GM23248 (cell line): ENCODE data around the gene FOXE3. TPM values are rescaled to one million over a fixed set of nuclear protein-coding genes. Genes with fewer than 3 reads are reported as not detected.

Source experiments
- DNase-seq: peaks from one replicate; pipeline ENCODE4 v3.0.0-alpha.2; 2015
- H2AFZ ChIP-seq: fragments of 200-600 bp; sonication (generic); 2 replicates; pipeline ENCODE4 v1.6.1; 2016; ENCODE audit warnings: antibody characterized with exemption
- H3F3A ChIP-seq: fragments of 200-600 bp; sonication (generic); 2 replicates; pipeline ENCODE4 v1.6.1; 2016; ENCODE audit warnings: mild to moderate bottlenecking, antibody characterized with exemption, mixed run types; ENCODE audit not compliant: insufficient read depth
- H3K27ac ChIP-seq: fragments of 200-600 bp; sonication (generic); 2 replicates; pipeline ENCODE4 v1.5.1; 2016; ENCODE audit warnings: mild to moderate bottlenecking
- H3K27me3 ChIP-seq: fragments of 200-600 bp; sonication (generic); replicated peaks from 2 replicates; pipeline ENCODE4 v1.6.1; 2016; ENCODE audit warnings: mild to moderate bottlenecking; ENCODE audit not compliant: insufficient read depth
- H3K36me3 ChIP-seq: fragments of 200-600 bp; sonication (generic); 2 replicates; pipeline ENCODE4 v1.6.1; 2016; ENCODE audit warnings: low read depth, mild to moderate bottlenecking
- H3K4me1 ChIP-seq: fragments of 200-600 bp; sonication (generic); 2 replicates; pipeline ENCODE4 v1.6.1; 2016; ENCODE audit warnings: mild to moderate bottlenecking; ENCODE audit not compliant: insufficient read depth
- H3K4me2 ChIP-seq: fragments of 200-600 bp; sonication (generic); one replicate; pipeline ENCODE4 v1.6.1; 2016; ENCODE audit warnings: mild to moderate bottlenecking; ENCODE audit not compliant: unreplicated experiment
- H3K4me3 ChIP-seq: fragments of 200-600 bp; sonication (generic); 2 replicates; pipeline ENCODE4 v1.5.1; 2016; ENCODE audit warnings: mild to moderate bottlenecking
- H3K79me2 ChIP-seq: fragments of 200-600 bp; sonication (generic); 2 replicates; pipeline ENCODE4 v1.6.1; 2016; ENCODE audit warnings: mild to moderate bottlenecking; ENCODE audit not compliant: insufficient read depth
- H3K9ac ChIP-seq: fragments of 200-600 bp; sonication (generic); 2 replicates; pipeline ENCODE4 v1.6.1; 2016; ENCODE audit warnings: mild to moderate bottlenecking
- H3K9me2 ChIP-seq: fragments of 200-600 bp; sonication (generic); 2 replicates; pipeline ENCODE4 v1.6.1; 2016; ENCODE audit warnings: mixed run types, mild to moderate bottlenecking, moderate library complexity; ENCODE audit not compliant: insufficient read depth
- H3K9me3 ChIP-seq: fragments of 200-600 bp; sonication (generic); one replicate; pipeline ENCODE4 v1.6.1; 2017; ENCODE audit warnings: low read depth
- H4K20me1 ChIP-seq: fragments of 200-600 bp; sonication (generic); 2 replicates; pipeline ENCODE4 v1.6.0; 2016; ENCODE audit not compliant: insufficient read depth
- EZH2 ChIP-seq: fragments of 200-600 bp; sonication (generic); IDR thresholded peaks from 2 replicates; pipeline ENCODE4 v1.6.1; 2018; ENCODE audit warnings: antibody characterized with exemption, mild to moderate bottlenecking; ENCODE audit not compliant: insufficient read depth, poor library complexity, severe bottlenecking
- EZH2phosphoT487 ChIP-seq: fragments of 200-600 bp; sonication (generic); IDR thresholded peaks from 2 replicates; pipeline ENCODE4 v1.6.1; 2018; ENCODE audit warnings: antibody characterized with exemption, moderate library complexity, mild to moderate bottlenecking, low read depth; ENCODE audit not compliant: insufficient read depth
- WGBS, 2 experiments: methylation state at CpG; one replicate each; pipeline ENCODE4 v1.1.6; 2015 to 2017; ENCODE audit warnings: low lambda C conversion rate in 2 of 2, low coverage in 1 of 2; ENCODE audit errors: missing lambda C conversion rate in 2 of 2; 5-methylcytosine and 5-hydroxymethylcytosine counted together
- in situ Hi-C: fragments of 300-500 bp; cut with MboI; formaldehyde crosslinking; loops from 2 replicates; pipeline ENCODE4 v1.15.0; 2020
- polyA plus RNA-seq: library from polyadenylated mRNA; unstranded; fragments of >200 nt; fragmentation: Nextera tagmentation; extraction: Ambion mirVana; gene quantifications from 2 replicates; pipeline ENCODE4 v1.2.1, GENCODE V29; 2016
- total RNA-seq: library from RNA; depleted of rRNA; stranded (reverse); fragments of >200 nt; shearing (Covaris generic); gene quantifications from 2 replicates; pipeline ENCODE4 v1.2.3, GENCODE V29; 2014

Gene FOXE3
- total and polyA plus RNA-seq, 2 experiments from 2014 or later, result not detected

DNA sequence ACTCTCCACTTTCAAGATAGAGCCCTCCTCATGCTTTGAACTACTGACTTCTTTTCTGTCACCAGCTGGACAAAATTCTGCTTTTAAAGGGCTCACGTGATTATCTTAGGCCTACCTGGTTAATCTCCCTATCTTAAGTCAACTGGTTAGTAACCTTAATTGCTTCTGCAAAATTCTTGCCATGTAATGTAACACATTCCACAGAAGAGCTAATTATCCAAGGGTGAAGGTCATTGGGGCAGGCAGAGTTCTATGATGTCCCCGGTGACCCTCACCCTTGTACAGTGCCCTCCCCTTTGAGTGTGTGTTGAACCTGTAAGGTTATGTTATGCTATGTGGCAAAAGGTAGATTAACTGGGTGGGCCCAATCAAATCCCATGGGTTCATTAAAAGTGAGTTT lies 25.2 kb upstream of the FOXE3 start:
- Histone ChIP-seq H3F3A (peaks cover 26% of the 10 kb centered on the region), H3K9me2 (no peaks in the 10 kb centered on the region), H3K27me3 (no peaks in the 10 kb centered on the region), H3K79me2 (no peaks in the 10 kb centered on the region), H3K4me3 (no peak overlapping the region), H2AFZ (no peak overlapping the region), H3K9me3 (no peaks in the 10 kb centered on the region), H3K9ac (no peak overlapping the region), H3K4me2 (no peak overlapping the region), H3K36me3 (no peaks in the 10 kb centered on the region), H3K4me1 (no peaks in the 10 kb centered on the region), H4K20me1 (no peaks in the 10 kb centered on the region), H3K27ac (no peak overlapping the region)
- 83 to 87% methylated on average over 2 of the region's 2 CpGs for WGBS, 2 experiments
- in situ Hi-C loops, result no loop called here
- TF ChIP-seq EZH2 (no peak), EZH2phosphoT487 (no peak)
- no peak for DNase-seq

DNA sequence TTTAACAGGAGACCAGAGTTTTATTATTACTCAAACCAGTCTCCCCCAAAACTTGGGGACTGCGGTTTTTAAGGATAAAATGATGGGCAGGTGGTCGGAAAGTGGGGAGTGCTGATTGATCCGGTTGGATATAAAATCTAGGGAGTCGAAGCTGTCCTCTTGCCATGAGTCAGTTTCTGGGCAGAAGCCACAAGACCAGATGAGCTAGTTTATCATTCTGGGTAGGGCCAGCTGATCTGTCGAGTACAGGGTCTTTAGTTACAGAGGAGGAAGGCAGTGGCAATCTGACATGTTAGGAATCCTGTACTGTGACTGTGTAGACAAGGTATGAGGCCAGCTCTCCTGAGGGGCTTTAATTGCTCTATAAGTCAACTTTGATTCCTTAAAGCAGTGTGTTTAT lies 22.9 kb upstream of the FOXE3 start:
- 16 to 20% methylated on average over 5 of the region's 5 CpGs for WGBS, 2 experiments
- Histone ChIP-seq H3K27me3 (no peaks in the 10 kb centered on the region), H4K20me1 (no peaks in the 10 kb centered on the region), H3K36me3 (no peaks in the 10 kb centered on the region), H2AFZ (no peak overlapping the region), H3K4me3 (no peak overlapping the region), H3K79me2 (no peaks in the 10 kb centered on the region), H3F3A (peaks cover 6% of the 10 kb centered on the region), H3K9me2 (no peaks in the 10 kb centered on the region), H3K4me1 (no peaks in the 10 kb centered on the region), H3K9ac (no peak overlapping the region), H3K4me2 (no peak overlapping the region), H3K9me3 (no peaks in the 10 kb centered on the region), H3K27ac (no peak overlapping the region)
- TF ChIP-seq EZH2phosphoT487 (no peak), EZH2 (no peak)
- peak; percentile 50 for DNase-seq
- in situ Hi-C loops, result no loop called here

DNA sequence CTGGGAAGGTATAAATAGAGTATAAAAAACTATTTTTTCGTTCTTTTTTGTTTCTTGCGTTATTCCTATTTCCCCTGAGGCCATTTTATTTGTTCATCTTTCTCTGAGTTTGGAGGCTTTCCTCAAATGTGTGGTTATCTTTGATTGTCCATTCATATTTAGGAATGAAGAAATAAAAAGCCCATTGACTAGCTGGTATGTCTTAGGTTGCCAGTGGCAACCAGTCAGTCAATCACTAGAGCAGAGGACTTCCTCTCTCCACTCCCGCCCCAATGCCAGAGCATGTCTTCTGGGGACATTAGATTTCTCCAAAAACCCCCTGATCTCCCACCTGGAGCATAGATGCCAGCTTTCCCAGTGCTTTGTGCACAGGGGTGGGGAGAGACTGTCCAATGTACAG lies 20.7 kb upstream of the FOXE3 start:
- Histone ChIP-seq H3K9me2 (no peaks in the 10 kb centered on the region), H3K27ac (no peak overlapping the region), H3K79me2 (no peaks in the 10 kb centered on the region), H3K9ac (no peak overlapping the region), H2AFZ (no peak overlapping the region), H4K20me1 (no peaks in the 10 kb centered on the region), H3K4me2 (no peak overlapping the region), H3K4me3 (no peak overlapping the region), H3K36me3 (no peaks in the 10 kb centered on the region), H3K4me1 (no peaks in the 10 kb centered on the region), H3F3A (no peaks in the 10 kb centered on the region), H3K27me3 (no peaks in the 10 kb centered on the region), H3K9me3 (no peaks in the 10 kb centered on the region)
- WGBS, 2 experiments, result 89 to 91% methylated on average over 3 of the region's 3 CpGs
- TF ChIP-seq EZH2, result no peak
- TF ChIP-seq EZH2phosphoT487, result no peak
- in situ Hi-C loops, result no loop called here
- DNase-seq, result no peak

DNA sequence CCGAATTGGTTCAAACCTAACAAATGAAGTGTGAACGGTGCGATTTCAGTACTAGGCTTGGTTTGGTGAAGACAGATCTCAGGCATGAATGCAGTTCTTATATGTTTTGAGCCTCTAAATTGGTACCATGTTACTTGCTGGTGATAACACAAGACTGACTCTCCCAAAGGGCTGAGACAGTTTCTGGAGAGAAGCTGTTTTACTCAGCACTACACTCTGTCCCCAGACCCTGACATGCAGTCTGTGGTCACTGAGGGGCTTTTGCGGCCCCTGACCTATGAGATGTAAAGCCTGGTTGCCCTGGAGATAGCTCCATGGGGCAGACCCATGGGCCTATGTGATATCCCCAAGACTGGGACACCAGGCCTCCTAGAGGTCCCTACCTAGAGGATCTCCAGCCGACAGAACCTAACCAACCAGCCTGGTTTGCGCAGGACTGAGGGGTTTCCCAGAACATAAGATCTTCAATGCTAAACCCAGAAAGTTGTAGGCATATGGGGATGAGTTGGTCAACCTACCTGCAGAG lies 19.4 kb upstream of the FOXE3 start:
- TF ChIP-seq EZH2, result no peak
- no peak for TF ChIP-seq EZH2phosphoT487
- Histone ChIP-seq H3F3A (no peaks in the 10 kb centered on the region), H3K9me2 (no peaks in the 10 kb centered on the region), H4K20me1 (no peaks in the 10 kb centered on the region), H3K4me3 (no peak overlapping the region), H3K36me3 (no peaks in the 10 kb centered on the region), H3K9me3 (no peaks in the 10 kb centered on the region), H3K79me2 (no peaks in the 10 kb centered on the region), H3K4me1 (no peaks in the 10 kb centered on the region), H3K4me2 (no peak overlapping the region), H3K27me3 (no peaks in the 10 kb centered on the region), H3K27ac (no peak overlapping the region), H2AFZ (no peak overlapping the region), H3K9ac (no peak overlapping the region)
- WGBS, 2 experiments, result 80 to 81% methylated on average over 6 of the region's 6 CpGs
- in situ Hi-C loops, result no loop called here
- DNase-seq, result no peak
